ENCODE measurements around the gene SIRT2.

Gene SIRT2

GRCh38 chr19:38917921-38918491 is 18.6 kb upstream of the SIRT2 start:
- Histone ChIP-seq H3K9me3 (no peaks in the 10 kb centered on the region), H3K4me3 (no peak overlapping the region), H3K27ac (no peak overlapping the region), H3K27me3 (no peaks in the 10 kb centered on the region), H3K4me1 (no peaks in the 10 kb centered on the region), H3K36me3 (peaks cover 0 to 33% (median 4%) of the 10 kb centered on the region in 3 donors)
- peak in 1 of 2 donors; percentile 49 for DNase-seq
- intact Hi-C loops (cut with DNase I; ENCODE audit: low total_unique reads): no loop called here
- no peak for TF ChIP-seq CTCF (IDR thresholded peaks at IDR 0.05)

GRCh38 chr19:38917516-38917915 is 18.1 kb upstream of the SIRT2 start:
- intact Hi-C loops (cut with DNase I; ENCODE audit: low total_unique reads): no loop called here
- TF ChIP-seq CTCF (IDR thresholded peaks at IDR 0.05): no peak
- H3K9me3 ChIP-seq: no peaks in the 10 kb centered on the region
- DNase-seq: peak in 1 of 2 donors; percentile 39
- H3K36me3 ChIP-seq: peaks cover 0 to 32% (median 4%) of the 10 kb centered on the region in 3 donors
- H3K27me3 ChIP-seq: no peaks in the 10 kb centered on the region
- H3K27ac ChIP-seq: no peak overlapping the region
- no peaks in the 10 kb centered on the region for H3K4me1 ChIP-seq
- no peak overlapping the region for H3K4me3 ChIP-seq

- Histone ChIP-seq H3K9me3 (no peaks in the 10 kb centered on the region), H3K36me3 (peaks cover 0 to 16% (median 0%) of the 10 kb centered on the region in 3 donors), H3K27me3 (peaks cover 0 to 17% of the 10 kb centered on the region in 2 donors), H3K4me1 (no peaks in the 10 kb centered on the region), H3K27ac (no peak overlapping the region), H3K4me3 (no peak overlapping the region)
- intact Hi-C loops (cut with DNase I; ENCODE audit: low total_unique reads): no loop called here
- TF ChIP-seq CTCF (IDR thresholded peaks at IDR 0.05): no peak
- no peak for DNase-seq
Measured at GRCh38 chr19:38915329-38916321, 16.2 kb upstream of the SIRT2 start.

GRCh38 chr19:38913958-38914357 is 14.5 kb upstream of the SIRT2 start:
- Histone ChIP-seq H3K27me3 (peaks cover 0 to 17% of the 10 kb centered on the region in 2 donors), H3K36me3 (peaks cover 0 to 22% (median 0%) of the 10 kb centered on the region in 3 donors), H3K4me1 (no peaks in the 10 kb centered on the region), H3K9me3 (no peaks in the 10 kb centered on the region), H3K27ac (no peak overlapping the region), H3K4me3 (no peak overlapping the region)
- no peak for TF ChIP-seq CTCF (IDR thresholded peaks at IDR 0.05)
- DNase-seq: no peak
- intact Hi-C loops (cut with DNase I; ENCODE audit: low total_unique reads): no loop called here

GRCh38 chr19:38912600-38913514 is 13.4 kb upstream of the SIRT2 start:
- intact Hi-C loops (cut with DNase I; ENCODE audit: low total_unique reads): no loop called here
- no peak overlapping the region for H3K27ac ChIP-seq
- no peak for TF ChIP-seq CTCF (IDR thresholded peaks at IDR 0.05)
- H3K4me3 ChIP-seq: no peak overlapping the region
- H3K36me3 ChIP-seq: peaks cover 4 to 32% (median 8%) of the 10 kb centered on the region in 3 donors
- DNase-seq: no peak
- no peaks in the 10 kb centered on the region for H3K9me3 ChIP-seq
- peaks cover 0 to 17% of the 10 kb centered on the region in 2 donors for H3K27me3 ChIP-seq
- no peaks in the 10 kb centered on the region for H3K4me1 ChIP-seq

Measured in tibial artery (tissue), 4 donors.